ENCODE results near the gene MGA.

- TF ChIP-seq CTCF (IDR thresholded peaks at IDR 0.05; ENCODE audit: insufficient read depth, low read depth, low read length): no peak
- TF ChIP-seq EZH2 (IDR thresholded peaks at IDR 0.05; ENCODE audit: insufficient read depth, low read length): no peak
Measured at GRCh38 chr15:41775651-41776050, 115.4 kb downstream of the MGA start.

All from astrocyte (in vitro differentiated cells and primary cell).